Fibroblast of pulmonary artery (primary cell): ENCODE measurements around the gene LBX1.

Source experiments
- DNase-seq: peaks from one replicate; pipeline ENCODE4 v3.0.0-alpha.2; 2010; ENCODE audit warnings: low read depth
- H3K4me3 ChIP-seq: replicated peaks from 2 replicates; pipeline ENCODE4 v1.5.1; 2011; ENCODE audit warnings: low read depth, mild to moderate bottlenecking, control low read depth, low read length, moderate library complexity
- CTCF ChIP-seq: IDR thresholded peaks from 2 replicates; pipeline ENCODE4 v1.5.1; 2011; ENCODE audit warnings: mild to moderate bottlenecking, control low read depth, low read length, inconsistent platforms; ENCODE audit errors: missing control alignments

LBX1 gene

GRCh38 chr10:101267290-101267680 lies 38.0 kb upstream of the LBX1 start:
- no peak overlapping the region for H3K4me3 ChIP-seq
- no peak for DNase-seq
- TF ChIP-seq CTCF, result no peak

DNA sequence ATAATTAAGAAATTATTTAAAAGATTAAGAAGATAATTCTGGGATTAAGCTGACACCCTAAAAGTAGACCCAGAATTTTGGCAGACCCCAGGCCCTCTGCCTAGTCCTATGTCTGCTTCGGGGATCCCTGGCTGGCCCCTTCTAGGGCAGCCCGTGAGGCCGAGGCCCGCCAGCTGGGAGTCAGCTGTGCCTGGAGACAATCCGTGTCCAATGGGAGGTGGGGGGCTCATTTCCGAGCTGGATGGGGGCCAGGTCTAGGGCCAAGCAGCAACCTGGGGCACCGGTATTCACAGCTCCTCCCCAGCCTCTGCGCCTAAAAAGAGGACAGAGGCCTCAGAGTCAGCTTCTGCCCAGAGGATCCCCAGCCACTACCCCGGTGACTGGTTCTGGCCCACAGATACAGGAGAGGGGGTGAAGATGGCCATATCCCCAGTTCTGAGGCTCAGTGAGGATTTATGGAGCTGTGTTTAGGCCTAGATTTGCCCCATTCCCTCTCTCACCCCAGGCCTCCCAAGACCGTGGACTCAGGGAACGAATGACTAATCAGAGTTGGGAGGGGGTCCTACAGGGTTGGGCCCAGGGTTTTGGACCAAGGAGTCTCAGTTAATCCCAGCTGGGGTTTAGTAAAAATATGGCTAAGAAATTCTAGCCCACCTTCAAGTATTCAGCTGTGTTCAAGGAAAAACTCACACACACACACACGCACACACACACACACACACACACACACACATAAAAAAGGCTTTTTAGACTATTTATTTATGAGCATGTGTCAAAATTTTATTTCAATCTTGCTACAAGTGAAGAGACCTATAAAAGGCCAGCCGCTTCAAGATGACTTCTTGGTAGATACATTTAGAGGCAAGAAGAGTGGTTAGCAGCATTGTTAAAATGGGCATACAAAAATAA lies 37.4 kb upstream of the LBX1 start:
- no peak overlapping the region for H3K4me3 ChIP-seq
- no peak for TF ChIP-seq CTCF
- no peak for DNase-seq

DNA sequence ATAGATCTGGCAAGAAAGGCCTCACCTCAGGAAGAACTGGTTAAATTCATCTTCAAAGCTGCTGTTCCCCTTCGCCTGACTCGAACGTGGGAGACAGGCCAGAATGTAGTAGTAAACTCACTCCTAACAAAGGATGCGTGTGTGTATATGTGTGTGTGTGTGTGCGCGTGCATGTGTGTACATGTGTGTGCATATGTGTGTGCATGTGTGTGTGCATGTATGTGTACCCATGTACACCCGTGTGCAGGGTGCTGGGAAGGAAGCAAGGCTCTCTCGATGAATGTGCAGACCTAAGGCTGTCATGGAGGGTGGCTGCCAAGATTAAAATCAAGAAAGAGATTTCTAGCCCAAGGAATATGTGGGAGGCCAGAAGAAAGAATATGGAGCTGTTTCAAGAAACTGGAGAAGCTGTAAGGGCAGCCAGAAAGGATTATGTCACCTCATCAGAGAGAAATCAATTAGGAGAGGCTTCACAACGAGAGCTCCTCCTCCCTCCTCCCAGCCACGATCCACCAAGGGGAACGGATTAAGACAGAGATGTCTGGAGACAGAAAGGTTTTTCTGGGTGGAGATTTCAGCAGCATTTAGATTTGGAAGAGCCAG lies 34.0 kb upstream of the LBX1 start:
- H3K4me3 ChIP-seq, result no peak overlapping the region
- no peak for DNase-seq
- no peak for TF ChIP-seq CTCF

DNA sequence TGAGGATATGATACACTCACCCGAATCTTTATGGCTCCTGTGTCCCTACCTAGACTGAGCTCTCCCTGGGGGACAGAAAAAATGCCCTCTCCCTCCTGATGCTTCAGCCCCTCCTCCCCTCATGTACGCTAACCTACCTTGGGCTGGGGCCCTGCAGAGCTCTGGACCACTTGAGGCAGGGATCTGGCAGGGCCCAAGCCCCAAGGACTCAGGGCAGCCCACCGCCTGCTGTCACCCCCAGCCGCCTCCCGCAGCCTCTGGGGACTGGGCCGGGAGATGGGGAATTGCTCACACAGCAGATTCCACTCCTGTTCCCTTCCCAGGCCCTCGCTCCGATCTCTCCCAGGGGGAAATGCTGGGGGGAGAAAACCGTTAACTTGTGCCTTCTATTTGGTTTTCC lies 32.9 kb upstream of the LBX1 start:
- no peak for TF ChIP-seq CTCF
- no peak for DNase-seq
- no peak overlapping the region for H3K4me3 ChIP-seq

GRCh38 chr10:101261702-101262101 lies 32.4 kb upstream of the LBX1 start:
- no peak for TF ChIP-seq CTCF
- DNase-seq, result no peak
- no peak overlapping the region for H3K4me3 ChIP-seq

GRCh38 chr10:101260764-101261481 lies 31.7 kb upstream of the LBX1 start:
- no peak overlapping the region for H3K4me3 ChIP-seq
- TF ChIP-seq CTCF, result no peak
- DNase-seq, result no peak
